ENCODE measurements around the gene ZCCHC18. TPM values are rescaled to one million over a fixed set of nuclear protein-coding genes. Genes with fewer than 3 reads are reported as not detected.
"Not testable (repeated sequence)": the region's sequence is repeated elsewhere in the genome, so short reads cannot be mapped to it uniquely, and the experiment has no call there.

Gene ZCCHC18
- total RNA-seq, 1 donor from 2014 or later, result 12.1 TPM

GRCh38 chrX:104105330-104106262, 6.7 kb upstream of the ZCCHC18 start:
- Mint-ChIP-seq H3K9me3 (ENCODE audit: unreplicated experiment) (no peaks in the 10 kb centered on the region), H3K36me3 (ENCODE audit: unreplicated experiment) (no peaks in the 10 kb centered on the region), H3K4me3 (ENCODE audit: unreplicated experiment) (no peak overlapping the region), H3K27ac (ENCODE audit: unreplicated experiment) (no peak overlapping the region), H3K27me3 (ENCODE audit: unreplicated experiment) (no peaks in the 10 kb centered on the region), H3K4me1 (ENCODE audit: low read depth, unreplicated experiment) (no peaks in the 10 kb centered on the region)
- no peak for DNase-seq
- TF ChIP-seq, protein P1, sequence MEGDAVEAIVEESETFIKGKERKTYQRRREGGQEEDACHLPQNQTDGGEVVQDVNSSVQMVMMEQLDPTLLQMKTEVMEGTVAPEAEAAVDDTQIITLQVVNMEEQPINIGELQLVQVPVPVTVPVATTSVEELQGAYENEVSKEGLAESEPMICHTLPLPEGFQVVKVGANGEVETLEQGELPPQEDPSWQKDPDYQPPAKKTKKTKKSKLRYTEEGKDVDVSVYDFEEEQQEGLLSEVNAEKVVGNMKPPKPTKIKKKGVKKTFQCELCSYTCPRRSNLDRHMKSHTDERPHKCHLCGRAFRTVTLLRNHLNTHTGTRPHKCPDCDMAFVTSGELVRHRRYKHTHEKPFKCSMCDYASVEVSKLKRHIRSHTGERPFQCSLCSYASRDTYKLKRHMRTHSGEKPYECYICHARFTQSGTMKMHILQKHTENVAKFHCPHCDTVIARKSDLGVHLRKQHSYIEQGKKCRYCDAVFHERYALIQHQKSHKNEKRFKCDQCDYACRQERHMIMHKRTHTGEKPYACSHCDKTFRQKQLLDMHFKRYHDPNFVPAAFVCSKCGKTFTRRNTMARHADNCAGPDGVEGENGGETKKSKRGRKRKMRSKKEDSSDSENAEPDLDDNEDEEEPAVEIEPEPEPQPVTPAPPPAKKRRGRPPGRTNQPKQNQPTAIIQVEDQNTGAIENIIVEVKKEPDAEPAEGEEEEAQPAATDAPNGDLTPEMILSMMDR (IDR thresholded peaks at IDR 0.05; ENCODE audit: partially characterized antibody, unreplicated experiment), result no peak

- peaks cover 1% of the 10 kb centered on the region for H3K4me1 Mint-ChIP-seq (ENCODE audit: low read depth, unreplicated experiment)
Observed at GRCh38 chrX:104108955-104109354, 3.4 kb upstream of the ZCCHC18 start.

GRCh38 chrX:104110491-104111240, 1.7 kb upstream of the ZCCHC18 start:
- not testable (repeated sequence) for DNase-seq; H3K27me3 Mint-ChIP-seq (ENCODE audit: unreplicated experiment); H3K36me3 Mint-ChIP-seq (ENCODE audit: unreplicated experiment); H3K4me1 Mint-ChIP-seq (ENCODE audit: low read depth, unreplicated experiment); H3K4me3 Mint-ChIP-seq (ENCODE audit: unreplicated experiment); H3K27ac Mint-ChIP-seq (ENCODE audit: unreplicated experiment); H3K9me3 Mint-ChIP-seq (ENCODE audit: unreplicated experiment)

More at GRCh38 chrX:104108955-104109354, 3.4 kb upstream of the ZCCHC18 start:
- Mint-ChIP-seq H3K4me3 (ENCODE audit: unreplicated experiment) (no peak overlapping the region), H3K36me3 (ENCODE audit: unreplicated experiment) (no peaks in the 10 kb centered on the region), H3K9me3 (ENCODE audit: unreplicated experiment) (peaks cover 2% of the 10 kb centered on the region), H3K27ac (ENCODE audit: unreplicated experiment) (no peak overlapping the region), H3K27me3 (ENCODE audit: unreplicated experiment) (no peaks in the 10 kb centered on the region)
- no peak for DNase-seq
- TF ChIP-seq, protein P1 (IDR thresholded peaks at IDR 0.05; ENCODE audit: partially characterized antibody, unreplicated experiment), result no peak

- Mint-ChIP-seq H3K9me3 (ENCODE audit: unreplicated experiment) (peaks cover 2% of the 10 kb centered on the region), H3K4me1 (ENCODE audit: low read depth, unreplicated experiment) (peaks cover 1% of the 10 kb centered on the region), H3K36me3 (ENCODE audit: unreplicated experiment) (no peaks in the 10 kb centered on the region), H3K4me3 (ENCODE audit: unreplicated experiment) (peak overlapping the region; percentile 91), H3K27me3 (ENCODE audit: unreplicated experiment) (no peaks in the 10 kb centered on the region), H3K27ac (ENCODE audit: unreplicated experiment) (peak overlapping the region; percentile 90)
- TF ChIP-seq, protein P1 (IDR thresholded peaks at IDR 0.05; ENCODE audit: partially characterized antibody, unreplicated experiment), result peak; percentile 33
- DNase-seq, result peak; percentile 63
Observed at GRCh38 chrX:104113222-104113965, 1.1 kb downstream of the ZCCHC18 start.

DNA sequence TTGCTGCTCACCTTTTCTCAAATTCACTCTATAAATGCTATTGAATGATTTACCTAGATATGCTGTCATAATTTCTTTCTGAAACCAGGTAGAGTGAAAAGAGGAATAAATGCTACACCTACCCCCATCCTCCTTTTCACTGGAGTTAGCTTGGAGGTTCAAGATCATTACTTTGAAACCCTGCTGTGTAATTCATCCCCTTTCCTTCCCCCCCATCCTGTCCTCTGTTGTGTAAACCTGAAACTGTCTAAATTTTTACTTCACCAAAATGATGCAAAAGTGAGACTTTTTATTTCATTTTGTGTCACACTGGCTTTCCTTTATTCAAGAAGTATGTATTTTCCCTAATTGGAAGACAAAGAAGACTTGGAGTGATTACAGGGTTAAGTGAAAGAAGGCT, 5.4 kb downstream of the ZCCHC18 start:
- Mint-ChIP-seq H3K4me1 (ENCODE audit: low read depth, unreplicated experiment) (peaks cover 1% of the 10 kb centered on the region), H3K36me3 (ENCODE audit: unreplicated experiment) (no peaks in the 10 kb centered on the region), H3K27me3 (ENCODE audit: unreplicated experiment) (no peaks in the 10 kb centered on the region), H3K27ac (ENCODE audit: unreplicated experiment) (no peak overlapping the region), H3K9me3 (ENCODE audit: unreplicated experiment) (peaks cover 2% of the 10 kb centered on the region), H3K4me3 (ENCODE audit: unreplicated experiment) (no peak overlapping the region)
- TF ChIP-seq, protein P1 (IDR thresholded peaks at IDR 0.05; ENCODE audit: partially characterized antibody, unreplicated experiment), result no peak
- no peak for DNase-seq

Data from glutamatergic neuron (in vitro differentiated cells).